ENCODE data around the gene KDM2B. TPM values are rescaled to one million over a fixed set of nuclear protein-coding genes. Genes with fewer than 3 reads are reported as not detected.
A peak's percentile ranks its signal among the peaks of the same experiment; 100 is the strongest.

KDM2B gene
- total RNA-seq, 1 donor from 2014 or later, result 36.8 TPM

DNA sequence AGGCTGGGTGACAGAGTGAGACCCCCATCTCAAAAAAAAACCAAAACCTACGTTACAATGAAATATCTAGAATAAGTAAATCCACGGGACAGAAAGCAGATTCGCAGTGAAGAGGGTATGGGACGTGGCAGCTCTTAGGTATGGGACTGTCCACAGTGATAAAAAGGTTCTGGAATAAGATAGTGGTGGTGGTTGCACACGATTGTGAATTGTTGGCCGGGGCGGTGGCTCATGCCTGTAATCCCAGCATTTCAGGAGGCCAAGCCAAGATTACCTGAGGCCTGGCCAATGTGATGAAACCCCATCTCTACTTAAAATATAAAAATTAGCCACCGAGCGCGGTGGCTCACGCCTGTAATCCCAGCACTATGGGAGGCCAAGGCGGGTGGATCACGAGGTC is 76.3 kb downstream of the KDM2B start:
- H3K36me3 ChIP-seq, result peaks cover 39% of the 10 kb centered on the region
- H3K27me3 ChIP-seq (ENCODE audit: low read depth), result no peaks in the 10 kb centered on the region
- no peak overlapping the region for H3K4me3 ChIP-seq
- ATAC-seq (no peak), DNase-seq (no peak)
- H3K9me3 ChIP-seq, result no peaks in the 10 kb centered on the region
- intact Hi-C loops (cut with DNase I), result no loop called here
- peaks cover 9% of the 10 kb centered on the region for H3K4me1 ChIP-seq
- TF ChIP-seq CTCF (IDR thresholded peaks at IDR 0.05), result no peak
- H3K27ac ChIP-seq, result no peak overlapping the region

GRCh38 chr12:121503395-121503794 is 77.4 kb downstream of the KDM2B start:
- H3K9me3 ChIP-seq, result no peaks in the 10 kb centered on the region
- no peak for DNase-seq
- H3K27ac ChIP-seq, result no peak overlapping the region
- H3K4me3 ChIP-seq, result no peak overlapping the region
- H3K4me1 ChIP-seq, result peaks cover 10% of the 10 kb centered on the region
- intact Hi-C loops (cut with DNase I), result no loop called here
- no peak for ATAC-seq
- TF ChIP-seq CTCF (IDR thresholded peaks at IDR 0.05), result no peak
- no peaks in the 10 kb centered on the region for H3K27me3 ChIP-seq (ENCODE audit: low read depth)
- peaks cover 28% of the 10 kb centered on the region for H3K36me3 ChIP-seq

DNA sequence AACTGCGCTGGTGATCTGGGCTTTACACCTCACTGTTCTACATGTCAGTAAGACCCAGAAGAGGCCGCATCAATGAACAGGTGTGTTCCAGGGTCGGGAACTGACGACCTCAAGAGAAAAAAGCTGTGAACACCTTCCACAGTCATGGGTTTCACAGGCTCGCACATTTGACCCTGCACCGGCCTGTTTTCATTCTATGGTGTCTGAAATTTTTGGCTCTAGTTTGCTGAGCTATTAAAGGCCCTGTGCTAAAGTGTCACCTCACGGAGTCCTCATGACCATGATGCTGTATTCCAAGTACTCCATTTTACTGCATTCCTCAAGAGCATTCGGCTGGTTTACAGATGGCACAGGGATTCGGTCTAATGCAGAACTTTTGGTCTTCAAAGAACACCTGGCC is 78.9 kb downstream of the KDM2B start:
- no peak for TF ChIP-seq CTCF (IDR thresholded peaks at IDR 0.05)
- Histone ChIP-seq H3K27ac (no peak overlapping the region), H3K27me3 (ENCODE audit: low read depth) (no peaks in the 10 kb centered on the region), H3K4me1 (peaks cover 10% of the 10 kb centered on the region), H3K36me3 (peaks cover 20% of the 10 kb centered on the region), H3K4me3 (no peak overlapping the region), H3K9me3 (no peaks in the 10 kb centered on the region)
- DNase-seq, result no peak
- intact Hi-C loops (cut with DNase I), result no loop called here
- no peak for ATAC-seq

- intact Hi-C loops (cut with DNase I), result loop anchor here (10.0 kb wide), 1 partner anchor 175 kb away; no protein-coding TSS in a partner anchor
- Histone ChIP-seq H3K4me1 (peaks cover 10% of the 10 kb centered on the region), H3K36me3 (peaks cover 9% of the 10 kb centered on the region), H3K4me3 (peak overlapping the region; percentile 14), H3K9me3 (no peaks in the 10 kb centered on the region), H3K27ac (peak overlapping the region; percentile 8), H3K27me3 (ENCODE audit: low read depth) (no peaks in the 10 kb centered on the region)
- peak; percentile 81 for DNase-seq
- peak; percentile 100 for TF ChIP-seq CTCF (IDR thresholded peaks at IDR 0.05)
- peak; percentile 90 to 91 for ATAC-seq
These were observed 80.7 kb downstream of the KDM2B start for GRCh38 chr12:121499929-121500793.

DNA sequence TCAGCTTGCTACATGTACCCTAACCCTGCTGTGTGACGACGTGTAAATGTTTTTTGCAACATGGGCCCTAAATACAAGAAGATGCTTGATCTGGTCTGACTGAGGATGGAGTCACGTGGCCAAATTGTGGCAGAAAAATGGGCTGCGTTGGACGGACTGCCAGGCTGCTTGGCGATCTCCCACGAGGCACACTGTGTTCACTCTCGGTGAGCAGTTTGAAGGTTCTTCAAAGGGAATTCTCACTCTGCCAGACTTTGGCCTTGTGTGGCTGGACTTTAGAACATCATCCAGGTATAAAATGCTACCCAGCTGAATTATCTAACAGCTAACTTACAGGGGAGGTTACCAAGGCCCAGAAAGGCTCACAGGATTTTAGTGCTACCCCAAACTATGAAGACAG is 85.1 kb downstream of the KDM2B start:
- H3K27me3 ChIP-seq (ENCODE audit: low read depth), result no peaks in the 10 kb centered on the region
- H3K27ac ChIP-seq, result no peak overlapping the region
- H3K4me3 ChIP-seq, result no peak overlapping the region
- intact Hi-C loops (cut with DNase I), result loop anchor here (10.0 kb wide), 1 partner anchor 179 kb away; no protein-coding TSS in a partner anchor
- ATAC-seq, result no peak
- H3K4me1 ChIP-seq, result peaks cover 10% of the 10 kb centered on the region
- H3K36me3 ChIP-seq, result peaks cover 4% of the 10 kb centered on the region
- TF ChIP-seq CTCF (IDR thresholded peaks at IDR 0.05), result no peak
- no peaks in the 10 kb centered on the region for H3K9me3 ChIP-seq
- DNase-seq, result no peak

All from lower lobe of right lung (tissue), 2 donors.